ENCODE measurements around the gene GOLIM4.
"Not testable (repeated sequence)": the region's sequence is repeated elsewhere in the genome, so short reads cannot be mapped to it uniquely, and the experiment has no call there.

Gene GOLIM4

DNA sequence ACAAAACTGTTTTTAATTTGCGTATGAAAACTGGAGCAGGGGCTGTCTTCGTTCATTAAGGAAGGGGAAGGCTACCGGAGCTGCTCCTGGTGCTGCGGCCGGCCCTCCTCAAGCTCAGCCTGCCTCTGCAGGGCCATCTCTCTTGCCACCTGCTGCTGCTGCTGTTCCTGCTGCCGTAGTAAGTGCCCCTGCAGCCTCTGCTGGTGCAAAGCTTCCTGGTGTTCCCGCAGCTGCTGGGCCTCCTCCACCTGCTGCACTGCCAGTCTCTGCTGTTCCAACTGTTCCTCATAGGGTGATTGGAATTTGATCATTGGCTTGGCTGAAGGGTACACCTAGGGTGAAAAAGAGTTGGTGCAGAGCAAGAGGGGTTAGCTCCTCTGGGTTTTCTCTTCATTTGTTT lies 66.0 kb downstream of the GOLIM4 start:
- TF ChIP-seq YY1 (IDR thresholded peaks at IDR 0.05; ENCODE audit: insufficient read depth, insufficient read length) (no peak), ZNF274 (IDR thresholded peaks at IDR 0.05; ENCODE audit: low read depth, low read length) (no peak), SUZ12 (IDR thresholded peaks at IDR 0.05; ENCODE audit: extremely low read depth, insufficient read depth, insufficient read length) (no peak)
- no peaks in the 10 kb centered on the region for H3K9me3 ChIP-seq (ENCODE audit: insufficient read depth, low read length)
- DNase-seq (ENCODE audit: low read depth, low spot score): no peak
- no peaks in the 10 kb centered on the region for H3K27me3 ChIP-seq (ENCODE audit: insufficient read depth, insufficient read length)
- no peak overlapping the region for H3K9ac ChIP-seq (ENCODE audit: insufficient read length, low read depth)
- H3K36me3 ChIP-seq (ENCODE audit: insufficient read depth, insufficient read length, low read length): peaks cover 62% of the 10 kb centered on the region
- H3K4me3 ChIP-seq (ENCODE audit: insufficient read length, low read depth): no peak overlapping the region
- H3K4me1 ChIP-seq (ENCODE audit: insufficient read depth, insufficient read length): no peaks in the 10 kb centered on the region

DNA sequence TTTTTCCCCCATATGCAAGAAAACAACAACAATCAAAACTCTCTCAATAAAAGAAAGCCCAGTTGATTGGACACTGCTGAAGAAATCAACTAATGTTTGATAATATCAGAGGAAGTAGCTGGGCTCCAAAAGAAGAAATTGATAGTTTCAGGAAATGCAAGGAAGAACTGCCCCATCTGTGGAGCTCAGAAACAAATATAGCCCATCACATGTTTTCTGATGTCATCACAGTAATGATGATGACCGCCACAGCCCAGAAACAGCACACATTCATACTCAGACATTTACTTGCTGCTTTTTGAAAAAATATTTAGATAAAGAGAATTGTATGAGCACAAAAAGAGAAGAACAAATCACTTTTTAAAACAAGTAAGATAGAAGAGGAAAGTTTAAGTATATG lies 67.6 kb downstream of the GOLIM4 start:
- H3K9me3 ChIP-seq (ENCODE audit: insufficient read depth, low read length): no peaks in the 10 kb centered on the region
- H3K27me3 ChIP-seq (ENCODE audit: insufficient read depth, insufficient read length): no peaks in the 10 kb centered on the region
- no peaks in the 10 kb centered on the region for H3K4me1 ChIP-seq (ENCODE audit: insufficient read depth, insufficient read length)
- no peak for DNase-seq (ENCODE audit: low read depth, low spot score)
- peaks cover 77% of the 10 kb centered on the region for H3K36me3 ChIP-seq (ENCODE audit: insufficient read depth, insufficient read length, low read length)
- no peak overlapping the region for H3K9ac ChIP-seq (ENCODE audit: insufficient read length, low read depth)
- TF ChIP-seq ZNF274 (IDR thresholded peaks at IDR 0.05; ENCODE audit: low read depth, low read length) (no peak), SUZ12 (IDR thresholded peaks at IDR 0.05; ENCODE audit: extremely low read depth, insufficient read depth, insufficient read length) (no peak), YY1 (IDR thresholded peaks at IDR 0.05; ENCODE audit: insufficient read depth, insufficient read length) (no peak)
- no peak overlapping the region for H3K4me3 ChIP-seq (ENCODE audit: insufficient read length, low read depth)

GRCh38 chr3:168026764-168027163 lies 69.0 kb downstream of the GOLIM4 start:
- TF ChIP-seq ZNF274 (IDR thresholded peaks at IDR 0.05; ENCODE audit: low read depth, low read length) (no peak), YY1 (IDR thresholded peaks at IDR 0.05; ENCODE audit: insufficient read depth, insufficient read length) (no peak), SUZ12 (IDR thresholded peaks at IDR 0.05; ENCODE audit: extremely low read depth, insufficient read depth, insufficient read length) (no peak)
- Histone ChIP-seq H3K4me1 (ENCODE audit: insufficient read depth, insufficient read length) (no peaks in the 10 kb centered on the region), H3K27me3 (ENCODE audit: insufficient read depth, insufficient read length) (no peaks in the 10 kb centered on the region), H3K36me3 (ENCODE audit: insufficient read depth, insufficient read length, low read length) (peaks cover 79% of the 10 kb centered on the region), H3K9ac (ENCODE audit: insufficient read length, low read depth) (no peak overlapping the region), H3K4me3 (ENCODE audit: insufficient read length, low read depth) (no peak overlapping the region), H3K9me3 (ENCODE audit: insufficient read depth, low read length) (no peaks in the 10 kb centered on the region)
- DNase-seq (ENCODE audit: low read depth, low spot score): no peak

DNA sequence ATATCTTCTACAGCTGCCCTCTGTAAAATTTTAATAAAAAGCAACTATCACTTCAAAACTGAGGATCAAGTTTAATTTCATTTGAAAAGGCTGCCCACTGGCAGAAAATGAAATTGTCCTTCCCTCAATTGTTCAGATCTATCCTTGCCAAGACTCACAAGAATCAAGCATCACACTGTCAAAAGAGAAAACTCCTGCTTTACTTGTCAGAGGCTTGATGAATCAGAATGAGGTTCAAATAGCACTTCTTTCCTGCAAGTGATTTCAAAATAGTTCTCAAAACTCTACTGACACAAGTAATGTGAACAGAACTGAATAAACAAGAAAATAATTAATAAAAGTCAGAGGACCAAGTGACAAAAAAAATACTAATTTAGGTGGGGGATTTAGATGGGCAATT lies 70.6 kb downstream of the GOLIM4 start:
- no peak overlapping the region for H3K9ac ChIP-seq (ENCODE audit: insufficient read length, low read depth)
- no peak for DNase-seq (ENCODE audit: low read depth, low spot score)
- no peaks in the 10 kb centered on the region for H3K27me3 ChIP-seq (ENCODE audit: insufficient read depth, insufficient read length)
- peaks cover 85% of the 10 kb centered on the region for H3K36me3 ChIP-seq (ENCODE audit: insufficient read depth, insufficient read length, low read length)
- no peaks in the 10 kb centered on the region for H3K9me3 ChIP-seq (ENCODE audit: insufficient read depth, low read length)
- H3K4me3 ChIP-seq (ENCODE audit: insufficient read length, low read depth): no peak overlapping the region
- no peak for TF ChIP-seq ZNF274 (IDR thresholded peaks at IDR 0.05; ENCODE audit: low read depth, low read length)
- TF ChIP-seq YY1 (IDR thresholded peaks at IDR 0.05; ENCODE audit: insufficient read depth, insufficient read length): no peak
- TF ChIP-seq SUZ12 (IDR thresholded peaks at IDR 0.05; ENCODE audit: extremely low read depth, insufficient read depth, insufficient read length): no peak
- no peaks in the 10 kb centered on the region for H3K4me1 ChIP-seq (ENCODE audit: insufficient read depth, insufficient read length)

DNA sequence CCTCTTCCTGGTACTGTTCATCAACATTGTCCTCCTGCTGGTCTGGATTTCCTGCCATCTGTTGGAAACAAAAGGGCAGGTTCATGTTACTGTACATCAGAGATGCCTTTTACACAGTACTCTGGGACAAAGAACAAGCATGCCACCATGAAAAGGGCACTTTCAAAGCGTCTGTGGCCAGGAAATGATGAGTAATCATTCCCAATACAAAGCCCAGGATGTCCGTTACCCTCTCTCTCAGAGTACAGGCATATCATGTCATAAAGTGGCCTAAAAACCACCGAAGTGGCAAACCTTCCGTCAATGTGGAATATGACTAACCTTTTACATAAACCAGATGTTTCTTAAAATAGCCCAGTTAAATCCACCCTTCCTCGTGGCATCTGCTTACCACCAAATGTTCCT lies 71.2 kb downstream of the GOLIM4 start:
- Histone ChIP-seq H3K27me3 (ENCODE audit: insufficient read depth, insufficient read length) (no peaks in the 10 kb centered on the region), H3K36me3 (ENCODE audit: insufficient read depth, insufficient read length, low read length) (peaks cover 82% of the 10 kb centered on the region), H3K4me3 (ENCODE audit: insufficient read length, low read depth) (no peak overlapping the region), H3K9me3 (ENCODE audit: insufficient read depth, low read length) (no peaks in the 10 kb centered on the region), H3K9ac (ENCODE audit: insufficient read length, low read depth) (no peak overlapping the region), H3K4me1 (ENCODE audit: insufficient read depth, insufficient read length) (no peaks in the 10 kb centered on the region)
- TF ChIP-seq YY1 (IDR thresholded peaks at IDR 0.05; ENCODE audit: insufficient read depth, insufficient read length): no peak
- no peak for TF ChIP-seq SUZ12 (IDR thresholded peaks at IDR 0.05; ENCODE audit: extremely low read depth, insufficient read depth, insufficient read length)
- TF ChIP-seq ZNF274 (IDR thresholded peaks at IDR 0.05; ENCODE audit: low read depth, low read length): no peak
- no peak for DNase-seq (ENCODE audit: low read depth, low spot score)

DNA sequence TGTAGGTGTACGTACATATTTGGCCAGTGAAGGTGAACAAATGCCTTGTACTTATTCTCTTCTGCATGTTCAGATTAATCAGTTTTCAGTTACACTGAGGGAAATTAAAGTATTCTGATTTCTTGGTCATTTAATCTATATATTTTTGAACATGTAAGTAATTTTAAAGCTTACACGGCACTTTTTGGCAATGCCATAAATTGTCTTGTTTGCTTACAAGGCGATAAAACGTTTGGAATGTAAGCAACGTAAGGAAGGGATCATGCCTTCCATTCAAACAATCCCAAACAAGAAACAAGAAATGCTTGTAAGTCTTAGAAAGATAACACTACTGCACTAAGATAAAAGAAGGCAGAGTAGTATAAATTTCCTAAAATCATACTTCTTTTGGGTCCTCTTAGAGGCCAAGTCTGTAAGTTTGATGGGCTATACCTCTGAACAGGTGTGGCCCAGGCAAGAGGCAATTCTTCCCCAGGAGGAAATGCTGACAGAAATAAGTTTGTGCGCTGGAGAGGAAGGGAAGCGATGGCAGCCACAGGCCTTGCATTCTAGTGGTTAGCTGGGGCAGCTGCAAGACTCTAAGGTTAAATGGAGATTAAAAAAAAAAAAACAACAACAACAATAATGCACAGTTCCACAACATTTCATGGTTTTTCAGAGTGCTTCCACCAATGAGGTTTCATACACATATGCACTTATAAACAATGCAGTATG lies 73.8 kb downstream of the GOLIM4 start:
- Histone ChIP-seq H3K27me3 (ENCODE audit: insufficient read depth, insufficient read length) (no peaks in the 10 kb centered on the region), H3K36me3 (ENCODE audit: insufficient read depth, insufficient read length, low read length) (peaks cover 64% of the 10 kb centered on the region), H3K4me3 (ENCODE audit: insufficient read length, low read depth) (no peak overlapping the region), H3K9ac (ENCODE audit: insufficient read length, low read depth) (no peak overlapping the region), H3K4me1 (ENCODE audit: insufficient read depth, insufficient read length) (no peaks in the 10 kb centered on the region), H3K9me3 (ENCODE audit: insufficient read depth, low read length) (no peaks in the 10 kb centered on the region)
- DNase-seq (ENCODE audit: low read depth, low spot score): no peak
- no peak for TF ChIP-seq ZNF274 (IDR thresholded peaks at IDR 0.05; ENCODE audit: low read depth, low read length)
- TF ChIP-seq SUZ12 (IDR thresholded peaks at IDR 0.05; ENCODE audit: extremely low read depth, insufficient read depth, insufficient read length): no peak
- no peak for TF ChIP-seq YY1 (IDR thresholded peaks at IDR 0.05; ENCODE audit: insufficient read depth, insufficient read length)

GRCh38 chr3:168011280-168011679 lies 84.4 kb downstream of the GOLIM4 start:
- H3K9ac ChIP-seq (ENCODE audit: insufficient read length, low read depth); H3K9me3 ChIP-seq (ENCODE audit: insufficient read depth, low read length); H3K4me3 ChIP-seq (ENCODE audit: insufficient read length, low read depth); H3K4me1 ChIP-seq (ENCODE audit: insufficient read depth, insufficient read length); H3K27me3 ChIP-seq (ENCODE audit: insufficient read depth, insufficient read length): not testable (repeated sequence)
- DNase-seq (ENCODE audit: low read depth, low spot score): peak; percentile 5
- peaks cover 17% of the 10 kb centered on the region for H3K36me3 ChIP-seq (ENCODE audit: insufficient read depth, insufficient read length, low read length)

Measured in NT2/D1 (cell line).